ENCODE measurements around the gene DHRS3. TPM values are rescaled to one million over a fixed set of nuclear protein-coding genes. Genes with fewer than 3 reads are reported as not detected.
"Not testable (repeated sequence)": the region's sequence is repeated elsewhere in the genome, so short reads cannot be mapped to it uniquely, and the experiment has no call there.

The DHRS3 gene
- 10 to 100 TPM; 31.0 to 49.4 (median 43.0) TPM for polyA plus RNA-seq (ENCODE audit: insufficient read depth in 1 of 5, insufficient read length in 5 of 5, low replicate concordance in 1 of 5)
- long read RNA-seq, donor 1, transcript DHRS3-204 (6 exons, 1,722 nt), result major isoform, 40 of 40 reads
- long read RNA-seq, donor 1, partial matches to known transcripts, result 0 of 40 reads
- long read RNA-seq, donor 1, other reads (novel, unspliced or antisense), result 0 of 40 reads
- long read RNA-seq, donor 2, transcript DHRS3-204 (6 exons, 1,722 nt), result major isoform, 17 of 17 reads
- long read RNA-seq, donor 2, partial matches to known transcripts, result 0 of 17 reads
- long read RNA-seq, donor 2, other reads (novel, unspliced or antisense), result 0 of 17 reads
- long read RNA-seq, donor 3, transcript DHRS3-204 (6 exons, 1,722 nt), result major isoform, 27 of 27 reads
- long read RNA-seq, donor 3, partial matches to known transcripts, result 0 of 27 reads
- long read RNA-seq, donor 3, other reads (novel, unspliced or antisense), result 0 of 27 reads
- long read RNA-seq, donor 4, transcript DHRS3-204 (6 exons, 1,722 nt), result major isoform, 17 of 23 reads
- long read RNA-seq, donor 4, partial matches to known transcripts, result 6 of 23 reads
- long read RNA-seq, donor 4, other reads (novel, unspliced or antisense), result 0 of 23 reads
- long read RNA-seq, donor 5, transcript DHRS3-204 (6 exons, 1,722 nt), result major isoform, 24 of 35 reads
- long read RNA-seq, donor 5, partial matches to known transcripts, result 11 of 35 reads
- long read RNA-seq, donor 5, other reads (novel, unspliced or antisense), result 0 of 35 reads
- long read RNA-seq, donor 6, transcript DHRS3-204 (6 exons, 1,722 nt), result major isoform, 41 of 41 reads
- long read RNA-seq, donor 6, partial matches to known transcripts, result 0 of 41 reads
- long read RNA-seq, donor 6, other reads (novel, unspliced or antisense), result 0 of 41 reads
- long read RNA-seq, donor 7, transcript DHRS3-204 (6 exons, 1,722 nt), result major isoform, 31 of 36 reads
- long read RNA-seq, donor 7, partial matches to known transcripts, result 0 of 36 reads
- long read RNA-seq, donor 7, other reads (novel, unspliced or antisense), result 5 of 36 reads
- long read RNA-seq, donor 8, transcript DHRS3-204 (6 exons, 1,722 nt), result major isoform, 10 of 15 reads
- long read RNA-seq, donor 8, partial matches to known transcripts, result 0 of 15 reads
- long read RNA-seq, donor 8, other reads (novel, unspliced or antisense), result 5 of 15 reads

GRCh38 chr1:12617901-12618660 lies at the start of gene DHRS3:
TSS of gene DHRS3 (minus strand) at chr1:12618210. CDS start at chr1:12617348, 862 bp downstream.
- peak; percentile 91 to 92 for DNase-seq

DNA sequence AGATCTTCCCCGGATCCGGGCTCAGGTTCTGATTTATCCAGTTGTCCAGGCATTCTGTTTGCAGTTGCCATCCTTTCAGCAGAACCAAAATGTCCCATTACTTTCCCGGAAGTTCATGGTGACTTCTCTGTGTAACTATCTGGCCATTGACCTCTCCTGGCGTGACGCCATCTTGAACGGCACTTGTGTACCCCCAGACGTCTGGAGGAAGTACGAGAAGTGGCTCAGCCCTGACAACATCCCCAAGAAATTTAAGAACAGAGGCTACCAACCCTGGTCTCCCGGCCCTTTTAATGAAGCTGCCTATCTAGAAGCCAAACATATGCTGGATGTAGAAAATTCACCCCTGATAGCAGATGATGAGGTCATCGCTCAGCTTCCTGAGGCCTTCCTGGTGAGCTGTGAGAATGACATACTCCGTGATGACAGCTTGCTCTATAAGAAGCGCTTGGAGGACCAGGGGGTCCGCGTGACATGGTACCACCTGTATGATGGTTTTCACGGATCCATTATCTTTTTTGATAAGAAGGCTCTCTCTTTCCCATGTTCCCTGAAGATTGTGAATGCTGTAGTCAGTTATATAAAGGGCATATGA lies 48.2 kb upstream of the DHRS3 start:
- no peak for DNase-seq

- DNase-seq, result no peak
These were observed 47.5 kb upstream of the DHRS3 start for GRCh38 chr1:12665511-12665910.

DNA sequence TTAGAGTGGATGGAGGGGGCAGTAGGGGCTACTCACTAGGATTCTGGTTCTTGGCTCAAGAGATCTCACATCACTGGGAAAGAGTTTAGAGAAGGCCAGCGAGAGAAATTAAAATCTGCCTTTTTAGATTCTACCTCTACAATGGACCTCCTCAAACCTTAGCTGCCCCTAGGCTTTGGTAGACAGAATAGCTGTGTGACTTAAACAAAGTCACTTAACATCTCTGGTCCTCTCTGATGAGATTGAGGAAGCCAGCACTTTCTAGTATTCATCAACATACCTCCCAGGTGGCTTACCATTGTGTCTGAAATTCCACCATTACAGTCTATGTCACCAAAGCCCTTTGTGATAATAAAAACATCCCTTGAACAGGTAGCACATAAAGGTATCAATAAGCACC lies 44.5 kb upstream of the DHRS3 start:
- no peak for DNase-seq

DNA sequence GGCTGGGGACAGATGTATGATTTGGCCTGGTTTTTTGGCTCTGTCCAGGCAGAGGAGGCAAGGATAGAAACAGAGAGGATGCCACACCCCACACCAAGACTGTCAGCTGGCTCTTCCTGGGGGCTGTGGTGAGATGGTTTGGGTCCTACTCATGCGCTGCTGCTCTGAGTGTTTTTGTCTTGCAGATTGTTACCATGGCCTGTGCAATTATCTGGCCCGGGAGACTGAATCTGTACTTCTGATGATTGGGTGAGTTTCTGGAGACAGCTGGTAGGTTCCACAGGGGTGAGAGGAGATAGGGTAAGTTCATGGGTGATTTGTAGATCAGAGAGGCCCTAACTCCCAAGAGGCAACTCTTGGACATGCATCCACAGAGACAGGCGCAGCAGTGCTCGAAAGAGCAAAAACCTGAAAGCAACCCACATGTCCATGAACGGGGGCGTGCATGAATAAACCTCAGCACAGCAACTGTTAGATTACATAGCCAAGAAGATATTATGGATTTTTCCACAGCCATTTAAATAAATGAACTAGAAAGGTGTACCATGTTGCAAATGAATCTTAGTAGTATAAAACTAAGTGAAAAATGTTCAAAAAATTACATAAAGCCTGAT lies 43.7 kb upstream of the DHRS3 start:
- no peak for DNase-seq

- DNase-seq, result peak; percentile 55 to 72
These were observed 40.8 kb upstream of the DHRS3 start for GRCh38 chr1:12658531-12659453.

GRCh38 chr1:12657885-12658512 lies 40.0 kb upstream of the DHRS3 start:
- not testable (repeated sequence) for DNase-seq

DNA sequence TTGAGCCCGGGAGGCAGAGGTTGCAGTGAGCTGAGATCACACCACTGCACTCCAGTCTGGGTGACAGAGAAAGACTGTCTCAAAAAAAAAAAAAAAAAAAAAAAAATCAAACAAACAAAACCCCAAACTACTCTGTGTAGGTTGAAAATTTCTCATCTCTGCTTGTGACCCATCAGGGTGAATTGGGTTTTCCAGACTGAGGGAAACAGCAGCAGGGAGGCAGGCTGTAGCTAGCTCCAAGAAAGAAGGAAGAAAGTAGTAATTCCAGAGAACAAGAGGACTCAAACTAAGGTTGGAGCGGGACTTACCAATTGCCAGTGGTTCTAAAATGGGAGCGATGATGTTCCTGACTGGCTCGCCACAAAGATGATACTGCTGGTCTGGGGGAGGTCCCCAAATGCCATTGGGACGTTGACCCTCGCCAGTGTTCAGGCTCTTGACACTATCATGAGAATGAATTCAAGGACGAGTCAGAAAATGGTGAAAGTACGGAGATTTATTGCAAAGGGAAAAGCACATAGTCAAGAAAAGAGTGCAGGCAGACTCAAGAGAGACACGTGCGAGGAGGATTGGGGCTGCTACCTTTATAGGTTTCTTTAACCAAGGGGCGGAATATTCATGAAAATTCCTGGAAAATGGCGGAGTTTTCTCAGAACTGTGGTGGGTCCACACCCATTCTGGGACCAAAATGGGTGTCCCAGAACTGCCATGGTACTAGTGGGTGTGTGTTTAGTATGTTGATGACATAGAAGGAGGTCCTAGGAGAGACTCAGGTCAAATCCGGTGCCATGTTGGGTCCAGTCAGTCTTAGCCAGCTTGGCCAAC lies 39.3 kb upstream of the DHRS3 start:
- no peak for DNase-seq

DNA sequence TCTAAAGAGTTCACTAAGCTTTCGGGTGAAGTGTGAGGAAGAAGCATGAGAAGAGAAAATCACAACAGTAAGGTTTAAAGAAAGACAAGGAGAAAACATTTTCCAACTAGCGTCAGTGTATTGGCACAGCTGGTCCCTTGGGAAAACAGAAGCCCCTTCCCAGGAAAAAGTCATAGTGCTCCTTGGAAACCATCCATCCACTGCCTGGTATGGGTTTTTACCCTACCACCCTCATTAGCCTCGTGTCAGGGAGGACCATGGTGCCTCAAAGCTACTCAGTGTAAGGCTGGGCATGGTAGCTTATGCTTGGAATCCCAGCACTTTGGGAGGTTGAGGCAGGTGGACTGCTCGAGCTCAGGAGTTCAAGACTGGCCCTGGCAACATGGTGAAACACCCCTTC lies 38.6 kb upstream of the DHRS3 start:
- DNase-seq, result no peak

- DNase-seq, result no peak
These were observed 36.6 kb upstream of the DHRS3 start for GRCh38 chr1:12654657-12655056.

- no peak for DNase-seq
These were observed 36.1 kb upstream of the DHRS3 start for GRCh38 chr1:12654004-12654567.

- DNase-seq, result peak; percentile 32 to 35
These were observed 32.0 kb upstream of the DHRS3 start for GRCh38 chr1:12649971-12650421.

DNA sequence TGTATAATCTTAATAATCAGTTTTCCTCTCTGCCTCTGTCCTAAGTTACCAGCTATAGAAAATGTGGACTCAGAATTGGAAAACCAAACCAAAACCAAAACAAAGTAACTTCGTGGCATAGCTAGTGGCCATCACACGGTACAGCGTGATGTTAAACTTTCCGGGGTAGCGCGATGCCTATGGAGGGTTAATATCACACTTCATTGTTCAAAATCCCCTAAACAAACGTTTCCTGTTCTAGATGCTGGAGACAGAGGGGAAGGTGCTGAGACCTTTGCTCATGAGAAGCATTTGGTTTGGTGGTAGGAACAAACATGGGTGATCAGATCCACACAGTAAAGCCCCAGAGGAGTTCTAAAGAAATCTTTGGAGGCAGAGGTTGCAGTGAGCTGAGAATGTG lies 30.7 kb upstream of the DHRS3 start:
- no peak for DNase-seq

GRCh38 chr1:12645401-12645800 lies 27.4 kb upstream of the DHRS3 start:
- DNase-seq, result not testable (repeated sequence)

- DNase-seq, result no peak
These were observed 26.8 kb upstream of the DHRS3 start for GRCh38 chr1:12644829-12645228.

DNA sequence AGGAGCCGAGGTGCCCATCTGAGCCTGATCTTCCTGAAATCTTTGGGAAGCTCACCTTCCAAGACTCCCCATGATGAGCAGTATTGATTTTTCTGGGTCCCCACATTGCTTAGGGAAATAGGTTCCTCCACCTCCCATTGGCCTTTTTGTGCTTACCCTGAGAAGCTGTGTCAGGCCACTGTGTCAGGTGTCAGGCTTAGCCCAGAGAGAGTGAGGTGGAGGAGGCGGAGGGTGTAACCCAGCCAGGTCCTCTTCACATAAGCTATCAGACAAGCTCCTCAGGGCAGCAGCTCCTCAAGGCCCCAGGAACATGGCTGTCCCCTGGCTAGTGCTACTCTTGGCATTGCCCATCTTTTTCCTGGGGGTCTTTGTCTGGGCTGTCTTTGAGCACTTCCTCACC lies 26.2 kb upstream of the DHRS3 start:
- no peak for DNase-seq

GRCh38 chr1:12643785-12644184 lies 25.8 kb upstream of the DHRS3 start, which contains the start of gene AADACL4:
TSS of gene AADACL4 (plus strand) at chr1:12644085. CDS start at chr1:12644547, 462 bp downstream.
- no peak for DNase-seq

All from right lung (tissue), 10 donors.